CD4-positive, alpha-beta T cell treated with Interleukin-2 at 100 ng/mL for 4 hours (primary cell): ENCODE results near the gene RBM27.
A peak's percentile ranks its signal among the peaks of the same experiment; 100 is the strongest.
"Not testable (repeated sequence)": the region's sequence is repeated elsewhere in the genome, so short reads cannot be mapped to it uniquely, and the experiment has no call there.

Experiments used
- DNase-seq: peaks from one replicate; pipeline ENCODE4 v3.0.0-alpha.2; 2020; ENCODE audit warnings: low spot score

Gene RBM27, protein sequence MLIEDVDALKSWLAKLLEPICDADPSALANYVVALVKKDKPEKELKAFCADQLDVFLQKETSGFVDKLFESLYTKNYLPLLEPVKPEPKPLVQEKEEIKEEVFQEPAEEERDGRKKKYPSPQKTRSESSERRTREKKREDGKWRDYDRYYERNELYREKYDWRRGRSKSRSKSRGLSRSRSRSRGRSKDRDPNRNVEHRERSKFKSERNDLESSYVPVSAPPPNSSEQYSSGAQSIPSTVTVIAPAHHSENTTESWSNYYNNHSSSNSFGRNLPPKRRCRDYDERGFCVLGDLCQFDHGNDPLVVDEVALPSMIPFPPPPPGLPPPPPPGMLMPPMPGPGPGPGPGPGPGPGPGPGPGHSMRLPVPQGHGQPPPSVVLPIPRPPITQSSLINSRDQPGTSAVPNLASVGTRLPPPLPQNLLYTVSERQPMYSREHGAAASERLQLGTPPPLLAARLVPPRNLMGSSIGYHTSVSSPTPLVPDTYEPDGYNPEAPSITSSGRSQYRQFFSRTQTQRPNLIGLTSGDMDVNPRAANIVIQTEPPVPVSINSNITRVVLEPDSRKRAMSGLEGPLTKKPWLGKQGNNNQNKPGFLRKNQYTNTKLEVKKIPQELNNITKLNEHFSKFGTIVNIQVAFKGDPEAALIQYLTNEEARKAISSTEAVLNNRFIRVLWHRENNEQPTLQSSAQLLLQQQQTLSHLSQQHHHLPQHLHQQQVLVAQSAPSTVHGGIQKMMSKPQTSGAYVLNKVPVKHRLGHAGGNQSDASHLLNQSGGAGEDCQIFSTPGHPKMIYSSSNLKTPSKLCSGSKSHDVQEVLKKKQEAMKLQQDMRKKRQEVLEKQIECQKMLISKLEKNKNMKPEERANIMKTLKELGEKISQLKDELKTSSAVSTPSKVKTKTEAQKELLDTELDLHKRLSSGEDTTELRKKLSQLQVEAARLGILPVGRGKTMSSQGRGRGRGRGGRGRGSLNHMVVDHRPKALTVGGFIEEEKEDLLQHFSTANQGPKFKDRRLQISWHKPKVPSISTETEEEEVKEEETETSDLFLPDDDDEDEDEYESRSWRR

GRCh38 chr5:146203011-146203871 is at the start of gene RBM27:
Gene RBM27, plus strand, starts transcription at chr5:146203605. Its CDS starts 161 bp downstream, at chr5:146203766.
- peak; percentile 98 for DNase-seq

- DNase-seq, result no peak
Observed at GRCh38 chr5:146158255-146158654, 45.1 kb upstream of the RBM27 start.

DNA sequence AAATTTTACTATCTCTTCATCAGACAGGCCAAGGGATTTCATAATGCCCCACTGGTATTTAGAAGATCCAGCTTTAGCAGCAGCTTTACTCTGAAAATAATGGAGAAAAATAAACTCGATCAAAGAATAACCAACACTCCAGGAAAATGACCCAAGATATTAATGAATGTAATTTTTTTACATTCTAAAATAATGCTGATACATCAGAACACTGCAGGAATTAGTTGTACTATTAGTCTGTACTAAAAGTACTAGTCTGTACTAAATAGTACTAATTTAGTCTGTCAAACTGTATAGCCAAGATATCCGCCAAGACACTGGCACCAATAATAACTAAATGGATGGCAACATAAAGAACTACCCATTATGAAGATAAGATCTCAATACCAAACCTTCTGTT is 39.0 kb upstream of the RBM27 start:
- no peak for DNase-seq

- no peak for DNase-seq
Observed at GRCh38 chr5:146165460-146165859, 37.9 kb upstream of the RBM27 start.

DNA sequence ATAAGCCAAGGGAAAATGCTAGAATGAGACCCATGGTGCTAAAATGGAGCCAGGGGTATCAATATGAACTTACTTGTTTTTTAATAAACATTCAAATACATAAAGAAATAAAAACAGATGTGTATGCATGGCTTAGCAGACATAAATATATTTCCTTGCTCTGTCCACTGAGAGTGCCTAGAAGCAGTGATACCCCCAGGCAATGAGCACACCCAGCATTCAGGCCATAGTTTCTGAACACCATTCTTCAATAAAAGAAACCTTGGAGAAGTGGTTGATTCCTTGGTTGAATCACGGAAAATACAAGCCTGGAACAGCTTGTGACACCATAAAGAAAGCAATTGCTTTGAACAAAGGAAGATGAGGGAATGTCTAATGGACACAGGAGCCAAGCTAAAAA is 37.5 kb upstream of the RBM27 start:
- DNase-seq, result no peak

DNA sequence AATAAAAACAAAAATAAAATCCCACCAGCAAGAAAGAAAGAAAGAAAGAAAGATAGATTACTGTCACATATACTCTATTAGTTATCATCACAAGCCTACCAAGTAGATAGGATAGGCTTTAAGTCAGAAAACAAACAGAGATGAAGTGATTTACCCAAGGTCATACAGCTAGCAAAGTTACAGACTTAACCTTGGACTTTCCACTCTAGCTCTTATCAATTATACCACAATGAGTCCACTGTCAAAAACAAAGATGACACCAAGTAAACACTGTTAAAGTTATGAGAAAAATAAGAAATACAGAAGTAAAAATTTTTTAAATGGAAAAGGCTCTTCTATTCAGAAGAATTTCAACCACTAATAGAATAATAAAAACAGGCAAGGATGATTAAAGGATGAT is 34.3 kb upstream of the RBM27 start:
- no peak for DNase-seq

DNA sequence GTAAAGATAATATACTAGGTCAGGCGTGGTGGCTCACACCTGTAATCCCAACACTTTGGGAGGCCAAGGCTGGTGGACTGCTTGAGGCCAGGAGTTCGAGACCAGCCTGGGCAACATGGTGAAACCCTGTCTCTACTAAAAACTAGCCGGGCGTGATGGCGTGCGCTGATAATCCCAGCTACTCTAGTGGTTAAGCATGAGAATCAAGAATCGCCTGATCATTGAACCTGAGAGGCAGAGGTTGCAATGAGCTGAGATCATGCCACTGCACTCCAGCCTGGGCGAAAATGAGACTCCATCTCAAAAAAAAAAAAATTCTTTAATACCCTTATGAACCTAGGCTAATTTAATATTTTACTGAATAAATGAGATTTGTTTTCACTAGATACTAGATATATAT is 30.4 kb upstream of the RBM27 start:
- DNase-seq, result not testable (repeated sequence)

- DNase-seq, result no peak
Observed at GRCh38 chr5:146173597-146173996, 29.8 kb upstream of the RBM27 start.

DNA sequence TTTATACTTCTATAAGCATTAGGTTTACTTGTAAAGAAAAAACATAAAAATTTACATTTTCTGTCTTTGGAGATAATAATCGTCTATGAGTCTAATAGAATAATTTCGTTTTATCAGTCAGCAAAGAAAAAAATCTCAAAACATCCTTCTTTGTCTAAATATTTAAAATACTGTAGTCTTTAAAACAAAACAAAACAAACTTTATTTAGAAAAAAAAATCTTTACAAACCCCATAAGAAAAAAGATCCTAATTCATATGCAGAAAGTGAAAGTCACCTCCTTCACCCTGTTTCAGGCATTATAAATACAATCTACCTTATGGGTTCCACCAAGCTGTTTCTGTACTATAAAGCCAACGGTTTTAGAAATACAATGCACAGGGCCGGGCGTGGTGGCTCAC is 26.6 kb upstream of the RBM27 start:
- no peak for DNase-seq

GRCh38 chr5:146179696-146180095 is 23.7 kb upstream of the RBM27 start:
- no peak for DNase-seq

GRCh38 chr5:146183403-146183802 is 20.0 kb upstream of the RBM27 start:
- DNase-seq, result not testable (repeated sequence)

DNA sequence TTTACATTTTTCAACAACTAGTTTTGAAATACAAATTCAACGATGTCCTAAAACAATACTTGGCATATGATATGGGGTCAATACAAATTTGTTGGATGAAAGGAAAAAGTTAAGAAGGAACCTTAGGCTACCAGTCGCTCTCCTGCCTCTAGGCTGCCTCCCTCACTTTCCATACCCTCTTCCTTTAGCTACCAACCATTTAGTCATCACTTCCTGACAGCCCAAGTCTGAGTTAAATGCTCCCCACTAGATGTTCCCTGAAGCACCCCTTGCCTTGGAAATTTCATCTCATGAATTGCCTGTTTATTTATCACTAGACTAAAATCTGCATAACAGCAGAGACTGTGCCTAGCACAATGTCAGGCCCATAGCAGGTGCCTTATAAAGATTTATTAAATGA is 18.2 kb upstream of the RBM27 start:
- no peak for DNase-seq

DNA sequence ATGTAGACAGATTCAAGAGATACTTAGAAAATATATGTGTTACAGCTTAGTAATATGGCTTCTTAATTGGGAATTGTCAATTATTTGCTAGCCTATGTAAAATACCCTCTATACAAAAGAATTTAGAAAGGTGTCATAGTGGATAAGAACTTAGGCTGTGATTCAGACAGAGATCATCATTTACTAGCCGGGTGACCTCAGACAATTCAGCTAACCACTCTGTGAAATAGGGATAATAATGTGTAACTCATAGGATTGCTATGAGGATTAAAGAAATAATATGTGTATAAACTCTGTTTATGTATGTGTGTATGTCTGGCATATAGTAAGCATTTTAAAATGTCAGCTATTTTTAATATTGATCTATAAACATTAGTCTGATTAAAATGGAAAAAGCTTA is 15.0 kb upstream of the RBM27 start:
- no peak for DNase-seq

DNA sequence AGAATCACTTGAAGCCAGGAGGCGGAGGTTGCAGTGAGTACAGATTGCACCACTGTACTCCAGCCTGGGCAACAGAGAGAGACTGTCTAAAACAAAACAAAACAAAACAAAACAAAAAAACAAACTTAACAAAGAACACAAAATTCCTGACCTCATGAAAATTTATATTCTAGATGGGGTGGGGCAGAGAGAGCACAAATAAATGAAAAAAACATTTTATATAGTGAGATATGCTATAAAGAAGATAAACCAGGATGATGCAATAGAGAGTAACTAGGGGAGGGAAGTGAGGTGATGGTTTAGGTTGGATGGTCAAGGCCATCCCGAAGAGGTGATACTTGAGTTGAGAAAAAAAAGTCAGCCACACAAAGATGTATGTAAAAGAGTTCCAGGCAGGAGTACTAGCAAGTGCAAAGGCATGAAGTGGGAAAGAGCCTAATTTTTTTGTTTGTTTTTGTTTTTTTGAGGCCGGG is 10.8 kb upstream of the RBM27 start:
- no peak for DNase-seq

DNA sequence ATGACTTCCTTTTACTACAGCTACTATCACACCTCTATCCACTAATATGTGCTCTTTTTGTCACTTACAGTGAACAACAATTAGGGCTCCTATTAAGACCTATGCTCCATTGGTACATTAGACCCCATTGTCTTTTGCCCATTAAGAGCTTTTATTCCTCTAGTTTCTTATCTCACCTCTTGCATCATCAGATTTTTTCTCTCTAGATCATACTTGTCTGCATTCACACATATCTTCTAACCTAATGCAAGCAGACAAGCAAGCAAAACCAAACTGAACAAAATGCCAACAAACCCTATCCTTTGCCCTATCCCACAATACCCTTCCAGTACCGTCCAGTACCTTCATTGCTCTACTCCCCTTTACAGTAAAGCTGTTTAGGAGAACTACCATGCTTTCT is 10.1 kb upstream of the RBM27 start:
- DNase-seq, result no peak

GRCh38 chr5:146194997-146195396 is 8.4 kb upstream of the RBM27 start:
- not testable (repeated sequence) for DNase-seq

DNA sequence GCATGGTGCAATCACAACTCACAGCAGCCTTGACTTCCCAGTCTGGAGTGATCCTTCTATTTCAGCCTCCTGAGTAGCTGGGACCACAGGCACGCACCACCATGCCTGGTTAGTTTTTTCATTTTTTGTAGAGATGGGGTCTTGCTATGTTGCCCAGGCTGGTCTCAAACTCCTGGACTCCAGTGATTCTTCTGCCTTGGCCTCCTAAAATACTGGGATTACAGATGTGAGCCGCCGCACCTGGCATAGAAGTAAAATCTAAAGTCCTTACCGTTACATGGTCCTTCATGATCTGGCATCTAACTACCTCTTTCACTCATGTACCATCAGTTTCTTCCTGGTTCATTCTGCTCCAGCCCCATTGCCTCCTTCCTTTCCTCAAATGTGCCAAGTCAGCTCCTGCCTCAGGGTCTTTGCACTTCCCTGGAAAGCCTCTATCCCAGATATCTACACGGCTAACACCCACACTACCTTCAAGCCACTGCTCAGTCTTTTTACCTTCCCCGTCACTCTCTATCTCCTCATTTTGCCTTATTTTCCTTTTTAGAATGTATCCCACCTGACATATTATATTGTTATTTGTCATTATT is 6.9 kb upstream of the RBM27 start:
- no peak for DNase-seq

- DNase-seq, result no peak
Observed at GRCh38 chr5:146199176-146199815, 4.1 kb upstream of the RBM27 start.

- not testable (repeated sequence) for DNase-seq
Observed at GRCh38 chr5:146201795-146202194, 1.6 kb upstream of the RBM27 start.

DNA sequence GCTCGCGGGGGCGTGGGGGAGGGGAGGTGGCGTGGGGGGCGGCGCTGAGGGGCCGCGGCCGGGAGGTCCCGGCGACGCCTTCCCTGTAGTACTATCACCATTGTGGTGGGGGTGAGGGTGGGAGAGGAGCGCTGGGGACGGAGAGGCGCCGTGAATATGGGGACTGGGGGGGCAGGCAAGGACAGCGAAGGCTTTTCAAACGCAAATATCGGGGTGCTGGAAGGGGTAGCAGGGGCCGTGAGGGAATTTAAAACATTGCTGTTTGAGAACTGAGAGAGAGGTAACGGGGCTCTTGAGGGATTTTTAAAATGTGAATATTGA is 427 bp downstream of the RBM27 start:
- no peak for DNase-seq
